SK-N-MC (cell line): ENCODE results near the gene PPAN.

ENCODE experiments used
- DNase-seq: peaks from one replicate; pipeline ENCODE4 v3.0.0-alpha.2; 2011; ENCODE audit warnings: low read depth, low spot score
- H3K27ac ChIP-seq: fragments of 200-600 bp; sonication (generic); 2 replicates; pipeline ENCODE4 v1.5.1; 2016; ENCODE audit warnings: mixed run types
- H3K36me3 ChIP-seq: fragments of 200-600 bp; sonication (generic); 2 replicates; pipeline ENCODE4 v1.6.1; 2017; ENCODE audit warnings: antibody characterized with exemption, low read length, mixed read lengths; ENCODE audit not compliant: insufficient read depth
- H3K4me3 ChIP-seq: fragments of 200-600 bp; sonication (generic); 2 replicates; pipeline ENCODE4 v1.5.1; 2016
- H3K9ac ChIP-seq: fragments of 200-600 bp; sonication (generic); 2 replicates; pipeline ENCODE4 v1.8.0; 2017; ENCODE audit warnings: mixed run types, mixed read lengths; ENCODE audit not compliant: insufficient read length
- H3K9me3 ChIP-seq: fragments of 200-600 bp; sonication (generic); 2 replicates; pipeline ENCODE4 v1.6.1; 2017; ENCODE audit warnings: low read depth, mild to moderate bottlenecking, antibody characterized with exemption, low read length, moderate library complexity, mixed read lengths
- EZH2 ChIP-seq: fragments of 200-600 bp; sonication (generic); IDR thresholded peaks from one replicate; pipeline ENCODE4 v1.6.1; 2017; ENCODE audit warnings: antibody characterized with exemption
- FOXP2 ChIP-seq: optimal IDR thresholded peaks from 2 replicates; pipeline ENCODE3; 2011; ENCODE audit warnings: mild to moderate bottlenecking, moderate library complexity; ENCODE audit not compliant: insufficient read depth; ENCODE audit errors: extremely low read length, control extremely low read depth
- POLR2AphosphoS5 ChIP-seq: IDR thresholded peaks from 2 replicates; pipeline ENCODE4 v1.6.1; 2012; ENCODE audit warnings: mild to moderate bottlenecking, low read depth, low read length, borderline replicate concordance

The PPAN gene

GRCh38 chr19:10079031-10079453, 27.1 kb upstream of the PPAN start:
- H3K9ac ChIP-seq: no peak overlapping the region
- no peak for DNase-seq
- no peaks in the 10 kb centered on the region for H3K9me3 ChIP-seq
- H3K27ac ChIP-seq: no peak overlapping the region
- no peaks in the 10 kb centered on the region for H3K36me3 ChIP-seq
- TF ChIP-seq POLR2AphosphoS5 (no peak), FOXP2 (no peak), EZH2 (no peak)
- H3K4me3 ChIP-seq: no peak overlapping the region

GRCh38 chr19:10083911-10084310, 22.3 kb upstream of the PPAN start:
- no peak for TF ChIP-seq EZH2
- TF ChIP-seq POLR2AphosphoS5: no peak
- no peak for TF ChIP-seq FOXP2
- DNase-seq: no peak
- H3K36me3 ChIP-seq: no peaks in the 10 kb centered on the region
- H3K9ac ChIP-seq: no peak overlapping the region
- H3K27ac ChIP-seq: no peak overlapping the region
- H3K9me3 ChIP-seq: no peaks in the 10 kb centered on the region
- no peak overlapping the region for H3K4me3 ChIP-seq

GRCh38 chr19:10084803-10085202, 21.4 kb upstream of the PPAN start:
- TF ChIP-seq EZH2 (no peak), FOXP2 (no peak), POLR2AphosphoS5 (no peak)
- Histone ChIP-seq H3K9me3 (no peaks in the 10 kb centered on the region), H3K27ac (no peak overlapping the region), H3K9ac (no peak overlapping the region), H3K36me3 (no peaks in the 10 kb centered on the region), H3K4me3 (no peak overlapping the region)
- DNase-seq: no peak

GRCh38 chr19:10085641-10086590, 20.2 kb upstream of the PPAN start, which contains the start of gene SHFL:
Gene SHFL (plus strand): TSS chr19:10086317. CDS start chr19:10086428, 111 bp downstream.
- no peaks in the 10 kb centered on the region for H3K36me3 ChIP-seq

GRCh38 chr19:10086591-10087192, 19.5 kb upstream of the PPAN start:
- TF ChIP-seq FOXP2: no peak
- no peak for TF ChIP-seq POLR2AphosphoS5
- no peak for TF ChIP-seq EZH2
- no peak for DNase-seq
- H3K9me3 ChIP-seq: no peaks in the 10 kb centered on the region
- H3K4me3 ChIP-seq: peak overlapping the region; percentile 81
- no peak overlapping the region for H3K9ac ChIP-seq
- H3K36me3 ChIP-seq: no peaks in the 10 kb centered on the region
- no peak overlapping the region for H3K27ac ChIP-seq

More at GRCh38 chr19:10085641-10086590, 20.2 kb upstream of the PPAN start, which contains the start of gene SHFL:
- Histone ChIP-seq H3K9ac (peak within 1 kb of the TSS; percentile 26), H3K4me3 (peak within 1 kb of the TSS; percentile 81), H3K9me3 (no peaks in the 10 kb centered on the region), H3K27ac (no peak within 1 kb of the TSS)
- no peak for DNase-seq
- no peak for TF ChIP-seq FOXP2
- TF ChIP-seq POLR2AphosphoS5: no peak
- TF ChIP-seq EZH2: no peak

GRCh38 chr19:10087296-10088061, 18.7 kb upstream of the PPAN start:
- H3K36me3 ChIP-seq: no peaks in the 10 kb centered on the region
- H3K27ac ChIP-seq: no peak overlapping the region
- DNase-seq: no peak
- H3K9me3 ChIP-seq: no peaks in the 10 kb centered on the region
- TF ChIP-seq EZH2 (no peak), FOXP2 (no peak), POLR2AphosphoS5 (no peak)
- H3K4me3 ChIP-seq: no peak overlapping the region
- H3K9ac ChIP-seq: no peak overlapping the region

GRCh38 chr19:10088949-10089554, 17.1 kb upstream of the PPAN start:
- H3K4me3 ChIP-seq: no peak overlapping the region
- TF ChIP-seq POLR2AphosphoS5 (no peak), FOXP2 (no peak), EZH2 (no peak)
- no peak overlapping the region for H3K9ac ChIP-seq

GRCh38 chr19:10089801-10090375, 16.3 kb upstream of the PPAN start:
- no peak overlapping the region for H3K9ac ChIP-seq

More at GRCh38 chr19:10088949-10089554, 17.1 kb upstream of the PPAN start:
- H3K36me3 ChIP-seq: no peaks in the 10 kb centered on the region
- no peak for DNase-seq
- no peaks in the 10 kb centered on the region for H3K9me3 ChIP-seq
- H3K27ac ChIP-seq: no peak overlapping the region

More at GRCh38 chr19:10089801-10090375, 16.3 kb upstream of the PPAN start:
- TF ChIP-seq FOXP2: no peak
- TF ChIP-seq POLR2AphosphoS5: no peak
- TF ChIP-seq EZH2: no peak
- Histone ChIP-seq H3K4me3 (no peak overlapping the region), H3K9me3 (no peaks in the 10 kb centered on the region), H3K27ac (no peak overlapping the region), H3K36me3 (no peaks in the 10 kb centered on the region)
- DNase-seq: no peak
